NCI-H2196 treated with DMSO at 0.1 percent for 48 hours (cell line): ENCODE results near the gene MMP24.
"Not testable (repeated sequence)": the region's sequence is repeated elsewhere in the genome, so short reads cannot be mapped to it uniquely, and the experiment has no call there.

Experiments
- DNase-seq: peaks from one replicate; lab custom pipeline; 2025; ENCODE audit not compliant: unreplicated experiment; lab: John Stamatoyannopoulos, UW

The MMP24 gene

DNA sequence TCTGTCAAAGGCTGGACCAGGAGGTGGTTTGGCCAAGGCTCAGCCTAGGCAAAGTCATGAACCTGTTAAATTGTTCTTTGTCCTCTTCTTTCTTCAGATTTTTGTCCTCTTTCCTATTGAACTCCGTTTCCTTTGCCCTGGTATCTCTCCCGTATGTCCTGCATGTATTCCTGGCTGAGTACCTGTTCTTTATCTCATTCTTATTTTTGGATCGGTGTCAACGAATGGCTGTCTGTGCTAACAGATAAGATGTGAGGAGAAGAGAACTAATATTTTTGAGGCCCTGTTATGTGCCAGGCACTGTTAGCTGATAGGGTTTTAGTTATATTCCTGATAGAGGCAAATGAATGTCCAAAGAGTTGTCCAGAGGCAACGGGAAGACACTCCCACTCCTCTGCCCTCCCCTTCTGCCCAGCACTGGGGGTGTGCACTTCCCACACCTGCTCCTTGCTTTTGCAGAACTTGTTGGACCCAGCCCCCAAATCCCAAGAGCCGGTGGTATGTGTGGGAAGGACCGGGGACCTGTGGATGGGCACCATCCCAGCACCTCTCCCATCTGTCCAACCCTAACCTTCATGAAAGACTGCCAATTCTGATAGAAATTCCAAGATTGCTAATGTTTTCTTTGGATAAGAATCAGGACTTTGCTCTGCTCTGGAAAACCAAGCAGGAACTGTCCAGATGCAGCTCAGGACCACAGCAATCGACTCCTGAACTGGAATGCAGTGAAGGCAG lies 30.9 kb downstream of the MMP24 start:
- no peak for DNase-seq

DNA sequence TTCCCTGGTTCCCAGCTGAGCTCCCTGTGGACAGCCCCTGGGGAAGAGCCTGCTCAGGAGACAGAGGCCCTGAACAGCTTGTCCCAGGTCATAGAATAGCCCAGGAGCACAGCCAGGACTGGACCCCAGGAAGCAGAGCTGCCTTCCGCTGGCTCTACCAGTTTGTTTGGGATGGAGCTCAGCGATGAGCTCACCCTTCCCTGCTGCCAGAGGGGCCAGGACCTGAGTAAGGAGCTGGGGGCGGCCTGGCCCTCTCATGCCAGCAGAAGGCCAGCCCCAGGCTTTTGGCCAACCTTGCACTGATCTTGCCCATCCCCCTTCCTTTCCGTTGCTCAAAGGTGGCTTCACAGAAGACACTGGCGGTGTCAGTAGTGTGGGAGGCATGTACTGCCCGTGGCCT lies 33.9 kb downstream of the MMP24 start:
- no peak for DNase-seq

DNA sequence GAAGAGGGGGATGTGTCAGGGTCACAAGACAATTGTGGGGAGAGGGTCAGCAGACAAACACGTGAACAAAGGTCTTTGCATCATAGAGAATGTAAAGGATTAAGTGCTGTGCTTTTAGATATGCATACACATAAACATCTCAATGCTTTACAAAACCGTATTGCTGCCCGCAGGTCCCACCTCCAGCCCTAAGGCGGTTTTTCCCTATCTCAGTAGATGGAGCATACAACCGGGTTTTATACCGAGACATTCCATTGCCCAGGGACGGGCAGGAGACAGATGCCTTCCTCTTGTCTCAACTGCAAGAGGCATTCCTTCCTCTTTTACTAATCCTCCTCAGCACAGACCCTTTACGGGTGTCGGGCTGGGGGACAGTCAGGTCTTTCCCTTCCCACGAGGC lies 35.8 kb downstream of the MMP24 start:
- DNase-seq = not testable (repeated sequence)

DNA sequence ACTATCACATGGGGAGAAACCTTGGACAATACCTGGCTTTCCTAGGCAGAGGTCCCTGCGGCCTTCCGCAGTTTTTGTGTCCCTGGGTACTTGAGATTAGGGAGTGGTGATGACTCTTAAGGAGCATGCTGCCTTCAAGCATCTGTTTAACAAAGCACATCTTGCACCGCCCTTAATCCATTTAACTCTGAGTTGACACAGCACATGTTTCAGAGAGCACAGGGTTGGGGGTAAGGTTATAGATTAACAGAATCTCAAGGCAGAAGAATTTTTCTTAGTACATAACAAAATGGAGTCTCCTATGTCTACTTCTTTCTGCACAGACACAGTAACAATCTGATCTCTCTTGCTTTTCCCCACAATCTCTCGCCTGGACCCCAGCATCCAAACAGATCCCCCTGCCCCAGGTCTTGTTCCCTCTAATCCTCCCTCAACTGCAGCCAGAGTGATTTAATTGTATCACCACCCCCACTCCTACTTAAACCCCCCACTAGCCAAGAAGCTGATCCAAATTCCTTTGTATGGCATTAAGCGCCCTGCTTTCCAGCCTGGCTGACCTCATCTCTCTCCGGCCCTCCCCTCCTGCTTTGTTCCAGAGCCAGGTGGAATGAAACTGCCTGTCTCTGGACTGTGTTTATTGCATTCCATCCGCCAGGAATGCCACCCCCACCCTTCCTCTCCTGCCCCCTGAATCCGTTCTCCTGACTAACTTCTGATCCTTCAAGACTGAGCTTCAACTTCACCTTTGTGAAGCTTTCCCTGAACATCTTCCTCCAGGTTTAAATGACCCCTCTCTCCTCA lies 36.4 kb downstream of the MMP24 start:
- peak; percentile 41 for DNase-seq

DNA sequence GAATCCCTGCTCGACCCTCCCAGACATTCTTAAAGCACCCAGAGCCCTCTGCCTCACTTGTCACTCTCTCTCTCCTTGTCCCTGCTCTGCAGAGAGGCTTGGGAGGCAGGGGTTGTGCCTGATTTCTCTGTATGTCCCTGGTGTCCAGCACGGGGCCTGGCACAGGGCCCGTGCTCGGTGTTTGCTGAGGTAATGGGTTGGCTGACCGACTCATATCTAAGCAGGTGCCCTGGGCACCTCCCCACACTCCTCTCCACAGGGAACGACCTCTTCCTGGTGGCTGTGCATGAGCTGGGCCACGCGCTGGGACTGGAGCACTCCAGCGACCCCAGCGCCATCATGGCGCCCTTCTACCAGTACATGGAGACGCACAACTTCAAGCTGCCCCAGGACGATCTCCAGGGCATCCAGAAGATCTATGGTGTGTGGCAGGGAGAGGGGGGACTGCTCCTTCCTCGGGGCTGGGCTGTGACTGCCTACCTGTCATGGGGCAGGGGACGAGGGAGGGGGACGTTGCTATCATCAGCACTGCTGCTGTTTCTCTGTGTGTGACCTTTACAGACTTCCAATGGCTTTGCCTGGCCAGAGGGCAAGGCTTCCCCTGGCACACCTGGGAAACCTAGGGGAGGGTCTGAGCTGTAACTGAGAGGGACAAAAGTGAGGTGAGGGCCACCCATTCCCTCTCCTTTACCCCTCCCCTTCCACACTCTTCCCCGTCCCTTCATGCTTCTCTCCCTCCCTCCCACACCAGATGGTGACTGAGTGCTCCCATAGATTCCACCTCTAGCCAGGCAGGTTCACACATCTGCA lies 37.2 kb downstream of the MMP24 start:
- DNase-seq = peak; percentile 39

DNA sequence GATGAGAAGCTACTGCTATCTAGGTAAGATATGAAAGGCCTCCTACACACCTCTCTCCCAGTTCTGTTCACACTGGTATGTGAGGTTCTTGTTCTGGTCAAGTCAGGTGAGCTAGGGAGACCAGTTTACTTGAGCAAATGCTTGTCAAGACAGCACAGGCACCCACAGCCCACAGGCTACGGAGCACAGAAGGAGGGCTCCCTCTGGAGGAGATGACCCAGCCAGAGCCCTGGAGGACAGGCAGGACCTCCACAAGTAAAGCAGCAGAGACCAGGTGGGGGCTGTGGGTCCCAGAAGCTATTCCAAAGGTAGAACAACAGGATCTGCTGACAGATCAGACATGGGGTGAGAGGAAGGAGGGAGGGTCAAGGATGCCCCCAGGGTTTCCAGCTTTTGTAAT lies 38.3 kb downstream of the MMP24 start:
- DNase-seq = no peak

DNA sequence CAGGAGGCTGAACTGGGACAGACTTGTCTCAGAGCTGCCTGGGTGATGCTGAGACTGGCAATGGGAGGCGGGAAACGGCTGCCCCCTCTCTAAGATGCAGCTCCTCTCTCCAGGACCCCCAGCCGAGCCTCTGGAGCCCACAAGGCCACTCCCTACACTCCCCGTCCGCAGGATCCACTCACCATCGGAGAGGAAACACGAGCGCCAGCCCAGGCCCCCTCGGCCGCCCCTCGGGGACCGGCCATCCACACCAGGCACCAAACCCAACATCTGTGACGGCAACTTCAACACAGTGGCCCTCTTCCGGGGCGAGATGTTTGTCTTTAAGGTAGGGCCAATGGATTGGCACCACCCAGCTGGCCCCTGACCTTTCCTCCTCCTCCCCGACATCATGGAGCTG lies 40.6 kb downstream of the MMP24 start:
- no peak for DNase-seq

DNA sequence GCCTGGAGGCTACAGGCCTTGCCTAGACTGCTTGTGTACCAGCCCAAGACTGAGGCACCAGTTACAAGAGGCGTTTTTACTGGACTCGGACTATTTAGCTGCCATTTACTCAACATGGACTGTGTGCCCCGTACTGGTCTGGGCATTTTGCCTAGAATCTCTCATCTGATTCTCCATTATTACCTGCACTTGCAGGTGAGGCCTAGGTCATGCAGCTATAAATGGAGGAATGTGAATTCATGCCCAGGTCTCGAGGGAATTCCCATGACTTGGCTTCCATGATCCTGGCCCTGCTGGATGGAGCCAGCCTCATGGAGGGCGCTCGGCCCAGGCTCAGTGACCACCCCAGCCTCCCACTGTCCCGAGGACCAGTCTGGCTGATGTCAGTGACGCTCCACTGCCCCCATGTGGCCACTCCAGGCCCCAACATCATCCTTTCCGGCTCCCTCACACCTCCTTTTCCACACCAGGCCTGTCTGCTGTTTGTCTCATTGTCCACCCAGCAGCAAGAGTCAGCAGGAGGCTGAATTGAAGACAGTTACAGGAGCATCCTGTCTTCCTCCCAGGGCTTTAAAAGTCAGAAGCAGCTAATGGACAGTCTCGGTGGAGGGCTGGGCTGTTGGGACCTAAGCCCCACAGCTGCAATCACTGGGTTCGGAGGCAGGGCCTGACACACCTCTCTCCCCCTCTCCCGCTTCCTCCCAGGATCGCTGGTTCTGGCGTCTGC lies 42.7 kb downstream of the MMP24 start:
- peak; percentile 68 for DNase-seq

DNA sequence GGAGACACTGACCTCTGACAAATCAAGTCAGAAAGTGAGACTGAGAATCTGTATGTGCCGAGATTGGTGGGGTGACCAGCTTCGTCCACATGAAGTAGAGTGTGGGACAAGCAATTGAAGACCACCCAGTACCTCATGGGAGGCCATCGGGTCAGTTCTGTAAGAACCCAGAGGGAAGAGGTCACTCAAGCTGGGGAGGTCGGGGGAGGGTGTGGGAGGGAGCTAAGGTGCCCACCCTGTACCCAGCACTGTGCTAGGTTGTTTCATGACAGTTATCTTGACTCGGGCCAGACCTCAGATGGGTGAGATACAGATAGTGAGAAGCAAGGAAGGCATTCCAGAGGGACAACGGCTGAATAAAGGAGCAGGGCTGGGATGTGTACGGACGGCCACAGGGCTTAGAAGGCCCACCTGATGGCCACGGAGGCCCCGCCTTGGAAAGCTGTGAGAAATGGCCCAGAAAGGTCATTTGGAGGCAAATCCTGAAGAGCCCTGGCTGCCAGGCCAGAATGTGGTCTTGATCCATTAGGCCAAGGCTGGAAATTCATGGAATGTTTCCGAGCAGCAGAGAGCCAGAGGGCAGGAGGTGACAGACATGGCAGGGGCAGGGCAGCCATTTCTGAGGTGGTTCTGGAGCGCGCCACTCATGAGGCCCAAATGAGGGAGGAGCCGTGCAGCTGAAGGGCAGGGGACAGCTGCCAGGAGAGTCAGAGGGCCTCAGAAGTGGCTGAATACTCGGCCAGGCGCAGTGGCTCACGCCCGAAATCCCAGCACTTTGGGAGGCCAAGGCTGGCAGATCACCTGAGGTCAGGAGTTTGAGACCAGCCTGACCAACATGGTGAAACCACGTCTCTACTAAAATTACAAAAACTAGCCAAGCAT lies 43.8 kb downstream of the MMP24 start:
- DNase-seq = no peak

DNA sequence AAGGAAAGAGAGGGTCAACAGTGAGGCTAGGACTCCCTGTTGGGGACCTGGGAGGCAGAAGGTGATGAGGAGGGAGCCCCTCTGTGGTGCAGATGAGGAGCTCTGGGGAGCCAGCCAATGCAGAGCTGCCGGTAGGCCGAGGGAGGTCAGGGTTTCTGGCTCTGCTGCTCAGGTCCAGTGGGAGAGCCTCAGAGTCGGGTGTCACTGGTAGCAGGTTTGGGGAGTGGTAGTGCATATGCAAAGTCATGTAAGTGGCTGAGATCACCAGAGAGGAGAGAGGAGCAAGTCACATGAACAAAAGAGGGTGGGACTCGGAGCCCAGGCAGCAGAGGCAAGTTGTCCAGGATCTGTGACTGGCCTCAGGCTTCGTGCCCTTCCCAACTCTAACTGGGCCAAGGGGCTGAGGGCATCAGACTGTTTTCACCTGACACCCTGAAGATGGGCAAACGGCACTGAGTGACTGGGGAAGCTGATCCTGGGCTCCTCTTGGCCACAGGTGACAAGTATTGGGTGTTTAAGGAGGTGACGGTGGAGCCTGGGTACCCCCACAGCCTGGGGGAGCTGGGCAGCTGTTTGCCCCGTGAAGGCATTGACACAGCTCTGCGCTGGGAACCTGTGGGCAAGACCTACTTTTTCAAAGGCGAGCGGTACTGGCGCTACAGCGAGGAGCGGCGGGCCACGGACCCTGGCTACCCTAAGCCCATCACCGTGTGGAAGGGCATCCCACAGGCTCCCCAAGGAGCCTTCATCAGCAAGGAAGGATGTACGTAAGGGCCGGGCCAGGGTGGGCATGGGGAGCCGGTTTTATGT lies 44.8 kb downstream of the MMP24 start:
- no peak for DNase-seq

DNA sequence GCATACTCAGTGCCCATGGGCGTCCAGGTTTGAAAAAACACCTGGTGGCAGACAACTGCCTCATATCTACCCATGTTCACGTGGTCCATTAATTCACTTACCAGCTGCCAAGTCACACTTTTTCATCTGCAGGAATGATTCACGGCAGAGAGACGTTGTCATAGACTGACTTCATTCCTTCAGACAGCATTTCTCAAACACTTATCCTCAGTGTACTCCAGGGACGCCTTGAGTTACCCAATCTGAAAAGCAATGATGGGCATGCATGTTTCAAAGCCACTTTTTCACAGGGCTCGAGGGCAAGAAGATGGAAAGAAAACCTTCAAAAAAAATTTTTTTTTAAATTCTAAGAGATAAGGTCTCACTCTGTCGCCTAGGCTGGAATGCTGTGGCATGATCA lies 45.4 kb downstream of the MMP24 start:
- DNase-seq = no peak

DNA sequence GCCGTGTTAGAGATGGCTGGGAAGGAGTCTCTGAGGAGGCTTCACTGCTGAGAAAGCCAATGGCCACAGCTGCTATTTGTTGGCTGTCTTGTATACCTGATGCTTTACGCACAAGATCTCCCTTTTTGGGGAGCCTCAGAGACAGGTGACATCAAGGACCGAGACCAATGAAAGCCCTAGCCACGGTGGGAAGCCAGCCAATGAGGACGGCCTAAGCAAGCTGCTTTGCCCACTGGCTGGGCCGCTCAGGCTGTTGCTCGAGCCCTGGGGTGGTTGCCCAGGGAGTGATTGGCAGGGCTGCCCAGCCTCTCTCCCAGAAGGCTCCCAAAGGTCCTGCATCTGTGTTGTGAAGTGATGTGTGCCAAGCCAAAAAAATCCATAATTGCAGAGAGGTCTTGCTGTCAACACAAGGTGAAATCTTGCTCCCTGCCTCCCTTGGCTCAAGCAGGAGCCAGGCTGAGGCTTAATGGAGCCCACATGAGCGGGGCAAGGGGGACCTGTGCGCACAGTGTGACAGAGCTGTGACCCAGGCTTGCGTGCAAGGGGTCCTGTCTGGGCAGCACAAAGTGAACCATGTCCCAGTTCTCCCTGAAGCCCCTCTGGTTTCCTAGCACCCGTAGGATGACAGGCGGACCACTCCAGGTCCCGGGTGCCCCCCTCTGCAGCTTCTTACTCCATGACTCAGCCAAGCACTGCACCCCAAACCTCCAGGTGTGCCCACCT lies 47.1 kb downstream of the MMP24 start:
- DNase-seq = peak; percentile 87

DNA sequence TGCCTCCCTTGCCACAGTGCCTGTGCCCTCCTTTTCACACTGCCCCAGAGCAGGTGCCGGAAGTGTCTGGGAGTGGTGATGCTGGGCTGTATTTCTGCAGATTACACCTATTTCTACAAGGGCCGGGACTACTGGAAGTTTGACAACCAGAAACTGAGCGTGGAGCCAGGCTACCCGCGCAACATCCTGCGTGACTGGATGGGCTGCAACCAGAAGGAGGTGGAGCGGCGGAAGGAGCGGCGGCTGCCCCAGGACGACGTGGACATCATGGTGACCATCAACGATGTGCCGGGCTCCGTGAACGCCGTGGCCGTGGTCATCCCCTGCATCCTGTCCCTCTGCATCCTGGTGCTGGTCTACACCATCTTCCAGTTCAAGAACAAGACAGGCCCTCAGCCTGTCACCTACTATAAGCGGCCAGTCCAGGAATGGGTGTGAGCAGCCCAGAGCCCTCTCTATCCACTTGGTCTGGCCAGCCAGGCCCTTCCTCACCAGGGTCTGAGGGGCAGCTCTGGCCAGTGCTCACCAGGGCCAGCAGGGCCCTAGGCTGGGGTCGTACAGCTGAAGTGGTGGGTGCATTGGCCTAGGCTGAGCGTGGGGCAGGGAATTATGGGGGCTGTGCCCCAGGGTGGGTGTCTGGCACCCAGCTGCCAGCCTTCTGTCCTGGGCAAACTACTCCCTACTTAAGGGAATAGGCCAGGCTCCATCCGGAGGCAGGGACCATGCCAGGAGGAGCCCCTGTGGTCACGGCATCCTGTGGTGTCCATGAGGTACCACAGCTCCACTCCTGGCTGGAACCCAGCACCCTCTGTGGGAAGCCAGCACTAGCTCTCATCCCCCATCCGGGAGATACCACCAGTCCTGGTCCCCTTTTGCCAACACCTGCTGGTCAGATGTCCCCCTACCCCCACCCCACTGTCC lies 47.9 kb downstream of the MMP24 start:
- no peak for DNase-seq

DNA sequence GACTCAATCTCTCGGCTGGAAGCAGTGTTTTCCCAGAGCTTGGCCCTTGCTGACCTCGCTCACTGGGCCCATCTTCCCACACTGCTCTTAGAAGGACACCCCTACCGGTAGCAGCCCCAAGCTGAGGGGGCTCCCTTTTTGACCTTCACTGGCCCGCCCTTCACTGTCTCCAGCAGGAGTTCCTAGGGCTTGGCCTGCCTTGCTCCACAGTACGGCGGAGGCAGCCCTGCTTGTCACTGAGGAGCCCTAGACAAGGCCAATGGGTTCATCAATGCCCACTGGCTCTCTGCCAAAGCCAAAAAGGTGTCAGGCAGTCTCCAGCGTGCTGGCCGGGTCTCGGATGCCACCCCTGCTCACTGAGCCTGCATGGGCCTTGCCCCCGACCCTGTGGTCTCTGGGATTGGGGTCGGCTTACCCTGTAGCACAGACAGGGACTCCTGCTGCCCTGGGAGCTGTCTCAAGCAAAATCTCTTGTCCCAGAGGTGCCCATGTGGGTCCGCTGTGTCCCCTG lies 49.3 kb downstream of the MMP24 start:
- no peak for DNase-seq

DNA sequence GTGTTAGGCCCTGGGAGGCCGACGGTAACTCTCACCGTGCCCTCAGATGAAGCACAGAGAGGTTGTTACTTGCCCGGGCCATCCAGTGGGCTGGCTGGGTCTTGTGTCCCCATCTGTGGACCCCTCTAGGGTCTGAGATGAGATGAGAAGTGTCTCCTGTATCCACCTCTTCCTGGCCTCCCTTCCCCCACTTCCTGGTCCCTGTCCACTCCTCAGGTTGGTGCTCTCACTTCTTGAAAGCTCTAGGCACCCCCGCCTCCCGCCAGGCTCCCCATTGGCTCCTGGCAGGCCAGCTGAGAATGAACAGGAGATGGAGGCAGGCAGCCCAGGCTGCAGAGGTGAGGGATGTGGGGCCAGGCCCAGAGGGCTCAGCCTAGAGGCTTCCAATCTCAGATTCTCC lies 49.9 kb downstream of the MMP24 start:
- DNase-seq = no peak

DNA sequence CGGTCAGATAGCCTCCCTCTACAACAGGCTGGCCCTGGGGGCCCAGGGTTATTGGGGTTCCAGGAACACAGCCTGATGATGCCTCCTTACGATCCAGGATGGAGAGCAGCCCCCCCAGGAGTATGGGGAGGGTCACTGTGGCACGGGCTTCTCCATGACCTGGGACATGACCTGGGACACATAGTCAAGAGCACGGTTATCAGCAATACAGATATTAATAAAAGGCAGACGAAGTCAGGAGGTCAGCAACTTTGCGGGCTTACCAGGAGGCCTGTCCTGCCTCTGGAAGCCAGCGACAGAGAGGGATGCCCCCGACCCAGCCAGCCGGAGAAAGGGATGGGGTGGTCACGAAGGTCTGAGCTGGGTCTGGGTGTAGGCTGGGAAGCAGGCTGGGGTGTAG lies 50.6 kb downstream of the MMP24 start:
- no peak for DNase-seq
